H1 (cell line): ENCODE data around the gene FAM170B. TPM values are rescaled to one million over a fixed set of nuclear protein-coding genes. Genes with fewer than 3 reads are reported as not detected.

Experiments used
- CEBPB ChIP-seq: IDR thresholded peaks from 2 replicates; pipeline ENCODE4 v1.6.1; 2012; ENCODE audit warnings: low read depth, low read length
- CHD1 ChIP-seq: IDR thresholded peaks from 2 replicates; pipeline ENCODE4 v1.6.1; 2012; ENCODE audit warnings: low read depth, low read length, improper control_type of control experiment
- EP300 ChIP-seq, 2 experiments: IDR thresholded peaks; 1 replicate in 1 of 2; 2 replicates in 1 of 2; pipeline ENCODE4 v1.6.1; 2011 to 2012; ENCODE audit warnings: low read depth in 2 of 2, low read length in 2 of 2, mild to moderate bottlenecking in 2 of 2, borderline replicate concordance in 1 of 2, inconsistent platforms in 1 of 2, moderate library complexity in 1 of 2
- POLR2AphosphoS5 ChIP-seq: IDR thresholded peaks from 2 replicates; pipeline ENCODE4 v1.6.1; 2011; ENCODE audit warnings: low read depth, low read length
- RAD21 ChIP-seq, 2 experiments: IDR thresholded peaks in 1 of 2; conservative IDR thresholded peaks in 1 of 2; 2 replicates each; pipeline ENCODE4 v1.6.1; 2011; ENCODE audit warnings: low read depth in 2 of 2, low read length in 2 of 2, improper control_type of control experiment in 1 of 2, inconsistent platforms in 1 of 2, mild to moderate bottlenecking in 1 of 2, moderate library complexity in 1 of 2
- SP1 ChIP-seq: IDR thresholded peaks from 2 replicates; pipeline ENCODE4 v1.6.1; 2011; ENCODE audit warnings: low read depth, low read length
- polyA plus RNA-seq, 7 experiments: library from polyadenylated mRNA; depleted of rRNA in 3 of 7; stranded (reverse) in 5 of 7; unstranded in 2 of 7; fragments of >200 nt in 5 of 7; fragments of 200-250 nt in 2 of 7; gene quantifications; 1 replicate in 5 of 7; 2 replicates in 1 of 7; 4 replicates in 1 of 7; pipeline versions ENCODE4 v1.2.1 to v1.2.3, GENCODE V29; 2011 to 2013; ENCODE audit warnings: missing spikeins in 2 of 7, mixed read lengths in 2 of 7
- total RNA-seq: library from RNA; stranded (reverse); fragmentation: NEBNext Ultra II Directional; extraction: Animal tissue kit (Norgen Biotek cat#: 25700); gene quantifications from 2 replicates; pipeline ENCODE4 v1.2.1, GENCODE V29; 2021

Gene FAM170B
- total and polyA plus RNA-seq, 2 of the 8 experiments (the other 6 are each of a cell fraction or from before 2014, with no cell fraction given) = not detected

- peak; percentile 45 to 57 for TF ChIP-seq RAD21 (IDR thresholded peaks at IDR 0.05 in 1 of 2, conservative IDR thresholded peaks at IDR 0.05 in 1 of 2; ENCODE audit: low read depth in 2 of 2, low read length in 2 of 2)
- TF ChIP-seq SP1 = no peak
- no peak for TF ChIP-seq POLR2AphosphoS5
- no peak for TF ChIP-seq EP300 (IDR thresholded peaks at IDR 0.05; ENCODE audit: borderline replicate concordance in 1 of 2, low read depth in 2 of 2, low read length in 2 of 2)
- no peak for TF ChIP-seq CHD1
- no peak for TF ChIP-seq CEBPB
Observed at GRCh38 chr10:49161411-49161997, 27.7 kb upstream of the FAM170B start (continued).
